AML-193 (cell line): ENCODE measurements around the gene DLL3.
A peak's percentile ranks its signal among the peaks of the same experiment; 100 is the strongest.
"Not testable (repeated sequence)": the region's sequence is repeated elsewhere in the genome, so short reads cannot be mapped to it uniquely, and the experiment has no call there.

Experiments used
- DNase-seq, 2 experiments: peaks; one replicate each; lab custom pipeline; 2025; lab: John Stamatoyannopoulos, UW

The DLL3 gene

GRCh38 chr19:39498798-39499642 is at the start of gene DLL3:
Gene DLL3, plus strand, starts transcription at chr19:39498947. Its CDS starts 28 bp downstream, at chr19:39498975.
- DNase-seq: no peak

DNA sequence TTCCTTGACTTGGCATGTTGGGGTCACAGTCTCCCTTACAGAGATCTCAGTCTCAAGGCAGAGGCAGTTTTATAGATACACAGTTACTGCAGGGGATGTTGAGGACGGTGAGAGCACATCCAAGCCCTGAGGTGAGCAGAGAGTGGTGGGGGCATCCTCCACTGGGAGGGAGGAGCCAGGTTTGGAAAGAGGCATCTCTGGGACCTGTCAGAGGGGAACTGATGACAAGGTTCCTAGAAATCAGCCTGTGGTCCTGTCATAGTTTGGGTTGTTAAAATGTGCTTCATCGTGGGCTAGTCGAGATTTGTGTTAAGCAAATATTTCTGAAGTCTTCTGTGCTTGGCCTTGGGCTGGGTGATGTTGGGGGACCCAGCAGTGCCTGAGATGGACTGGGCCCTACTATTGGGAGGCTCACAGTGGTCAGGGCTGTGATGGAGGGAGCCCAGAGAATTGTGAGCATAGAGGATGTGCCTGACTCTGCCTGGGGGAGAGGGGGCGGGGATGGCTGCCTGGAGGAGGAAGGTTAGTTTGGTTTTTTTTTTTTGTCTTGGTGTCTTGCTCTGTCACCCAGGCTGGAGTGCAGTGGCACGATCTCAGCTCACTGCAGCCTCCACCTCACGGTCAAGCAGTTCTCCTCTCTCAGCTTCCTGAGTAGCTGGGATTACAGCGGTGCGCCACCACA is 49.5 kb upstream of the DLL3 start:
- DNase-seq: no peak

GRCh38 chr19:39451257-39451656 is 47.5 kb upstream of the DLL3 start:
- not testable (repeated sequence) for DNase-seq

GRCh38 chr19:39463403-39463802 is 35.3 kb upstream of the DLL3 start:
- DNase-seq: no peak

- no peak for DNase-seq
Measured at GRCh38 chr19:39465956-39466747, 32.6 kb upstream of the DLL3 start.

DNA sequence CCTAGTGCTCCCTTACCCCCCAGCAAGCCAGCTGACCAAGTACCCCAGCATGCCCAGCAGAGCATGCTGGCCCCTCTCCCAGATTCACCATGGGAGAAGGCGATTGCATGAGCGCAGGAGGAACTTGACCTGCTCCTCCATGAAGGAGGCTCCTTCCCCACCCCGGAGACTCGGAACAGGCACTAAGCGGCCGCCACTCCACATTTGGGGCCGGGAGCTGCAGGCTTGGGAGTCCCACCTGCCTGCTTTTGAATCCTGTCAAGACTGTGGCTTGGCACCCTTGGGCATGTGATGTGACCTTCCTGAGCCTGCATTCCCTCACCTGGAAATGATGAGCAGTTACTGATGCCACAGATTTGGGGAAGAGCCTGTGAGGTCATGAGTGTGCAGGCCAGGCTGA is 30.8 kb upstream of the DLL3 start:
- no peak for DNase-seq

- no peak for DNase-seq
Measured at GRCh38 chr19:39469036-39469435, 29.7 kb upstream of the DLL3 start.

GRCh38 chr19:39469567-39469966 is 29.2 kb upstream of the DLL3 start:
- DNase-seq: no peak

- DNase-seq: no peak
Measured at GRCh38 chr19:39470724-39471339, 27.9 kb upstream of the DLL3 start.

GRCh38 chr19:39471756-39472536 is 26.8 kb upstream of the DLL3 start:
- DNase-seq: no peak

DNA sequence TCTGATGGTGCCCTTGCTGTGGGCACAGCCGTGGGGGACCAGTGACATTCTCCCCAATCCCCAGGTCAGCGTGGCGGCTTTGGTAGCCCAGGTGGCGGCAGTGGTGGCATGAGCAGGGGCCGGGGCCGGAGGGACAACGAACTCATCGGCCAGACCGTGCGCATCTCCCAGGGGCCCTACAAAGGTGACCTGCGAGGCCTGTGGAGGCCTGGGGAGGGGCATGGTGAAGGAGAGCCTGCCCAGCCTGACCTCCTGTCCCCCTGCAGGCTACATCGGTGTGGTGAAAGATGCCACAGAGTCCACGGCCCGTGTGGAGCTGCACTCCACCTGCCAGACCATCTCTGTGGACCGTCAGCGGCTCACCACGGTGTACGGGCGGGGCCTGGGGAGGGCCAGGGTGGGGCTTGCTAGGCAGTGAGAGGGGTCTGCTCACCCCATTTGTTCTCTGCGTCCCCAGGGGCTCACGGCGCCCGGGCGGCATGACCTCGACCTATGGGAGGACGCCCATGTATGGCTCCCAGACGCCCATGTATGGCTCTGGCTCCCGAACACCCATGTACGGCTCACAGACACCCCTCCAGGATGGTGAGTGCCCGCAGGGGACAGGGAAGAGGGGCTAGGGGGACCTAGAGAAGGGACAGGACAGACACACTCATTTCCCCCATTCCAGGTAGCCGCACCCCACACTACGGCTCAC is 25.9 kb upstream of the DLL3 start:
- DNase-seq: no peak

- DNase-seq: no peak
Measured at GRCh38 chr19:39473443-39473960, 25.2 kb upstream of the DLL3 start.

GRCh38 chr19:39474139-39474620 is 24.6 kb upstream of the DLL3 start:
- peak; percentile 26 to 40 for DNase-seq

GRCh38 chr19:39475748-39476147 is 23.0 kb upstream of the DLL3 start:
- DNase-seq: no peak

- DNase-seq: not testable (repeated sequence)
Measured at GRCh38 chr19:39479319-39479801, 19.4 kb upstream of the DLL3 start.

GRCh38 chr19:39479916-39480315 is 18.8 kb upstream of the DLL3 start:
- DNase-seq: no peak

- DNase-seq: peak; percentile 86 to 92
Measured at GRCh38 chr19:39480337-39481228, 18.2 kb upstream of the DLL3 start, which contains the start of gene TIMM50. Gene TIMM50, plus strand, starts transcription at chr19:39480838. Its CDS starts 16 bp downstream, at chr19:39480854.

DNA sequence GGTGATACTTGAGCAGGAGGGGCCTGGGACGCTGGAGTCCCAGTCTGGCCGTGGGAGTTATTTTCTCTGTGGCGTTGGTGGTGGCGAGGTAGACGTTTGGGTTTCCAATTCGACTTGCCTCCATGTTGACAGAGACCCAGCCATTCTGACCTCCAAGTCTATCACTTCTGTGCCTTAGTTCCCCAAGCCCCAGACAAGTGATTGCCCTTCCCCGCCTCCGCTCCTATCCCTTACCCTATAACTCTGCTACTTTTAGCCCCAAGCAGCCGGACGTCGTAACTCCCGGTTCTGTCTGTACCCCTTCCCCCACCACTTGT is 17.6 kb upstream of the DLL3 start:
- peak in 1 of 2 experiments; percentile 9 for DNase-seq

- no peak for DNase-seq
Measured at GRCh38 chr19:39481676-39482075, 17.1 kb upstream of the DLL3 start.
